VCaP (cell line): ENCODE data around the gene CD48.

Experiments used
- H3K27ac ChIP-seq: fragments of 450-650 bp; 2 replicates; pipeline ENCODE4 v1.5.1; 2017
- CTCF ChIP-seq: fragments of 450-650 bp; conservative IDR thresholded peaks from 2 replicates; pipeline ENCODE4 v1.5.1; 2017; ENCODE audit warnings: mild to moderate bottlenecking, moderate library complexity

Gene CD48

GRCh38 chr1:160746836-160747500, 35.3 kb upstream of the CD48 start:
- TF ChIP-seq CTCF, result no peak
- H3K27ac ChIP-seq, result no peak overlapping the region

GRCh38 chr1:160745551-160745950, 33.9 kb upstream of the CD48 start:
- no peak overlapping the region for H3K27ac ChIP-seq
- TF ChIP-seq CTCF, result no peak

GRCh38 chr1:160744852-160745520, 33.4 kb upstream of the CD48 start:
- TF ChIP-seq CTCF, result no peak
- no peak overlapping the region for H3K27ac ChIP-seq

- TF ChIP-seq CTCF, result no peak
- H3K27ac ChIP-seq, result no peak overlapping the region
Observed at GRCh38 chr1:160744199-160744851, 32.7 kb upstream of the CD48 start.

- no peak for TF ChIP-seq CTCF
Observed at GRCh38 chr1:160743266-160743665, 31.6 kb upstream of the CD48 start.

GRCh38 chr1:160742428-160743127, 31.0 kb upstream of the CD48 start:
- no peak overlapping the region for H3K27ac ChIP-seq
- TF ChIP-seq CTCF, result no peak

More at GRCh38 chr1:160743266-160743665, 31.6 kb upstream of the CD48 start:
- no peak overlapping the region for H3K27ac ChIP-seq
